ENCODE measurements around the gene FGFR2. TPM values are rescaled to one million over a fixed set of nuclear protein-coding genes. Genes with fewer than 3 reads are reported as not detected.

Gene FGFR2
- total RNA-seq, 1 experiment from 2014 or later: 19.7 TPM

DNA sequence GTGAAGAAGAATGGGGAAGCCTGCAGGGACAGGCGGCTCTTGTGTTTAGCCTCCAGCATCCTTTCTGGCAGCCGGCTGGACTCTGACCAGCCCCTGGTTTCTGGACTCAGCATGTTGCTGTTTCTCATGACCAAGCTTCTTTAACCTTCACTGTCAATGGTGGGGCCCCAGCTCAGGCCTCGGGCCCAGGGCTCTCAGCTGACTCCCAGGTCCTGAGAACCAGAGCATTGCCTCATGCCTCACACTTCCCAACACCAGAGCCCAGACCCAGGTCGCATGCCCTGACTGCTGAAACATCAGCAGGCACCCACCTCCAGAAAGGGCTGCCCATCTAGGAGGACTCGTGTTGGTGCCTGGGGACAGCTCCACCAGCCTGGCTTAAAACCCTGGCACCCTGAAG, 34.8 kb upstream of the FGFR2 start:
- no peaks in the 10 kb centered on the region for H3K36me3 ChIP-seq (ENCODE audit: control insufficient read depth in 1 of 2, insufficient read depth in 2 of 2, low read length in 2 of 2)
- H2AFZ ChIP-seq (ENCODE audit: low read depth, low read length, poor library complexity, severe bottlenecking): no peak overlapping the region
- H3K9me3 ChIP-seq (ENCODE audit: control insufficient read depth in 1 of 2, insufficient read depth in 1 of 2, low read depth in 1 of 2, low read length in 2 of 2): no peaks in the 10 kb centered on the region
- POLR2A ChIA-PET: no interaction called here
- intact Hi-C loops (cut with micrococcal nuclease): no loop called here
- no peak overlapping the region for H3K4me3 ChIP-seq (replicated peaks in 1 of 2; ENCODE audit: low read depth in 1 of 2, low read length in 2 of 2)
- H4K20me1 ChIP-seq (ENCODE audit: insufficient read depth): no peaks in the 10 kb centered on the region
- H3K4me2 ChIP-seq (ENCODE audit: low read length): no peak overlapping the region
- H3K79me2 ChIP-seq (ENCODE audit: insufficient read depth, low read length): no peaks in the 10 kb centered on the region
- H3K27me3 ChIP-seq (ENCODE audit: insufficient read depth, low read length): peaks cover 7% of the 10 kb centered on the region; the same call in 1 of the 2 replicates
- BruUV-seq (replicated peaks): no TSS peak
- no peak for TF ChIP-seq ZNF274 (IDR thresholded peaks at IDR 0.05; ENCODE audit: low read depth, low read length)
- TF ChIP-seq, protein P1, sequence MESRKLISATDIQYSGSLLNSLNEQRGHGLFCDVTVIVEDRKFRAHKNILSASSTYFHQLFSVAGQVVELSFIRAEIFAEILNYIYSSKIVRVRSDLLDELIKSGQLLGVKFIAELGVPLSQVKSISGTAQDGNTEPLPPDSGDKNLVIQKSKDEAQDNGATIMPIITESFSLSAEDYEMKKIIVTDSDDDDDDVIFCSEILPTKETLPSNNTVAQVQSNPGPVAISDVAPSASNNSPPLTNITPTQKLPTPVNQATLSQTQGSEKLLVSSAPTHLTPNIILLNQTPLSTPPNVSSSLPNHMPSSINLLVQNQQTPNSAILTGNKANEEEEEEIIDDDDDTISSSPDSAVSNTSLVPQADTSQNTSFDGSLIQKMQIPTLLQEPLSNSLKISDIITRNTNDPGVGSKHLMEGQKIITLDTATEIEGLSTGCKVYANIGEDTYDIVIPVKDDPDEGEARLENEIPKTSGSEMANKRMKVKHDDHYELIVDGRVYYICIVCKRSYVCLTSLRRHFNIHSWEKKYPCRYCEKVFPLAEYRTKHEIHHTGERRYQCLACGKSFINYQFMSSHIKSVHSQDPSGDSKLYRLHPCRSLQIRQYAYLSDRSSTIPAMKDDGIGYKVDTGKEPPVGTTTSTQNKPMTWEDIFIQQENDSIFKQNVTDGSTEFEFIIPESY (IDR thresholded peaks at IDR 0.05; ENCODE audit: extremely low read depth, insufficient replicate concordance, low read length): no peak
- no peak for TF ChIP-seq EZH2phosphoT487 (IDR thresholded peaks at IDR 0.05; ENCODE audit: borderline replicate concordance)
- TF ChIP-seq, protein P2, sequence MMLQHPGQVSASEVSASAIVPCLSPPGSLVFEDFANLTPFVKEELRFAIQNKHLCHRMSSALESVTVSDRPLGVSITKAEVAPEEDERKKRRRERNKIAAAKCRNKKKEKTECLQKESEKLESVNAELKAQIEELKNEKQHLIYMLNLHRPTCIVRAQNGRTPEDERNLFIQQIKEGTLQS (IDR thresholded peaks at IDR 0.05): no peak
- no peak for TF ChIP-seq POLR2AphosphoS5 (IDR thresholded peaks at IDR 0.05; ENCODE audit: low read depth, low read length)
- no peak for TF ChIP-seq CEBPB (IDR thresholded peaks at IDR 0.05; ENCODE audit: low read depth)
- TF ChIP-seq, protein P3, sequence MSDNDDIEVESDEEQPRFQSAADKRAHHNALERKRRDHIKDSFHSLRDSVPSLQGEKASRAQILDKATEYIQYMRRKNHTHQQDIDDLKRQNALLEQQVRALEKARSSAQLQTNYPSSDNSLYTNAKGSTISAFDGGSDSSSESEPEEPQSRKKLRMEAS (IDR thresholded peaks at IDR 0.05): no peak
- no peak for TF ChIP-seq POLR2A (IDR thresholded peaks at IDR 0.05; ENCODE audit: borderline replicate concordance, extremely low read depth, insufficient read depth, insufficient read length)
- no peak for TF ChIP-seq SIN3A (IDR thresholded peaks at IDR 0.05; ENCODE audit: low read depth)
- TF ChIP-seq, protein P4, sequence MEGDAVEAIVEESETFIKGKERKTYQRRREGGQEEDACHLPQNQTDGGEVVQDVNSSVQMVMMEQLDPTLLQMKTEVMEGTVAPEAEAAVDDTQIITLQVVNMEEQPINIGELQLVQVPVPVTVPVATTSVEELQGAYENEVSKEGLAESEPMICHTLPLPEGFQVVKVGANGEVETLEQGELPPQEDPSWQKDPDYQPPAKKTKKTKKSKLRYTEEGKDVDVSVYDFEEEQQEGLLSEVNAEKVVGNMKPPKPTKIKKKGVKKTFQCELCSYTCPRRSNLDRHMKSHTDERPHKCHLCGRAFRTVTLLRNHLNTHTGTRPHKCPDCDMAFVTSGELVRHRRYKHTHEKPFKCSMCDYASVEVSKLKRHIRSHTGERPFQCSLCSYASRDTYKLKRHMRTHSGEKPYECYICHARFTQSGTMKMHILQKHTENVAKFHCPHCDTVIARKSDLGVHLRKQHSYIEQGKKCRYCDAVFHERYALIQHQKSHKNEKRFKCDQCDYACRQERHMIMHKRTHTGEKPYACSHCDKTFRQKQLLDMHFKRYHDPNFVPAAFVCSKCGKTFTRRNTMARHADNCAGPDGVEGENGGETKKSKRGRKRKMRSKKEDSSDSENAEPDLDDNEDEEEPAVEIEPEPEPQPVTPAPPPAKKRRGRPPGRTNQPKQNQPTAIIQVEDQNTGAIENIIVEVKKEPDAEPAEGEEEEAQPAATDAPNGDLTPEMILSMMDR (IDR thresholded peaks at IDR 0.05 in 2 of 3, conservative IDR thresholded peaks at IDR 0.05 in 1 of 3; ENCODE audit: borderline replicate concordance in 1 of 3, insufficient read depth in 1 of 3, low read depth in 2 of 3, low read length in 2 of 3): no peak
- TF ChIP-seq EGR1 (IDR thresholded peaks at IDR 0.05; ENCODE audit: low read depth): no peak
- no peak for TF ChIP-seq YY1 (IDR thresholded peaks at IDR 0.05; ENCODE audit: extremely low read depth, insufficient replicate concordance, low read depth, low read length)
- no peak for TF ChIP-seq FOSL1 (IDR thresholded peaks at IDR 0.05; ENCODE audit: low read depth)
- no peak for TF ChIP-seq CBX3 (IDR thresholded peaks at IDR 0.05; ENCODE audit: low read depth)
- ATAC-seq (peak; percentile 25; the same call in 1 of the 2 replicates), DNase-seq (ENCODE audit: low read depth, low spot score) (no peak)
- H3K9ac ChIP-seq (ENCODE audit: low read length): no peak overlapping the region
- RAD21 ChIA-PET (ENCODE audit: low non-redundant PET in 1 of 2, low total read pairs in 2 of 2, uncharacterized antibody in 2 of 2, unreplicated experiment in 2 of 2): no interaction called here
- CTCF ChIA-PET: no interaction called here
- H3K4me1 ChIP-seq (ENCODE audit: control insufficient read depth in 1 of 2, insufficient read depth in 2 of 2, low read length in 2 of 2): no peaks in the 10 kb centered on the region
- no peaks in the 10 kb centered on the region for H3K9me2 ChIP-seq (ENCODE audit: insufficient read depth)
- H3K27ac ChIP-seq (ENCODE audit: low read depth, low read length): no peak overlapping the region
